Measurements from ENCODE around the gene ANXA2R. TPM values are rescaled to one million over a fixed set of nuclear protein-coding genes. Genes with fewer than 3 reads are reported as not detected.
"Not testable (repeated sequence)": the region's sequence is repeated elsewhere in the genome, so short reads cannot be mapped to it uniquely, and the experiment has no call there.

Gene ANXA2R
- total RNA-seq, 1 donor from 2014 or later = 7.8 TPM

DNA sequence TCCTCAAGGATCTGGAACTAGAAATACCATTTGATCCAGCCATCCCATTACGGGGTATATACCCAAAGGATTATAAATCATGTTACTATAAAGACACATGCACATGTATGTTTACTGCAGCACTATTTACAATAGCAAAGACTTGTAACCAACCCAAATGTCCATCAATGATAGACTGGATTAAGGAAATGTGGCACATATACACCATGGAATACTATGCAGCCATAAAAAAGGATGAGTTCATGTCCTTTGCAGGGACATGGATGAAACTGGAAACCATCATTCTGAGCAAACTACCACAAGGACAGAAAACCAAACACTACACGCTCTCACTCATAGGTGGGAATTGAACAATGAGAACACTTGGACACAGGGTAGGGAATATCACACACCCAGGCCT is 19.9 kb upstream of the ANXA2R start:
- not testable (repeated sequence) for DNase-seq

DNA sequence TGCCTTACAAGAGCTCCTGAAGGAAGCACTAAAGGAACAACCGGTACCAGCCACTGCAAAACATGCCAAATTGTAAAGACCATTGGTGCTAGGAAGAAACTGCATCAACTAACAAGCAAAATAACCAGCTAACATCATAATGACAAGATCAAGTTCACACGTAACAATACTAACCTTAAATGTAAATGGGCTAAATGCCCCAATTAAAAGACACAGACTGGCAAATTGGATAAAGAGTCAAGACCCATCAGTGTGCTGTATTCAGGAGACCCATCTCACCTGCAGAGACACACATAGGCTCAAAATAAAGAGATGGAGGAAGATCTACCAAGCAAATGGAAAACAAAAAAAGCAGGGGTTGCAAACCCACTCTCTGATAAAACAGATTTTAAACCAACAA is 15.0 kb upstream of the ANXA2R start:
- DNase-seq = not testable (repeated sequence)

DNA sequence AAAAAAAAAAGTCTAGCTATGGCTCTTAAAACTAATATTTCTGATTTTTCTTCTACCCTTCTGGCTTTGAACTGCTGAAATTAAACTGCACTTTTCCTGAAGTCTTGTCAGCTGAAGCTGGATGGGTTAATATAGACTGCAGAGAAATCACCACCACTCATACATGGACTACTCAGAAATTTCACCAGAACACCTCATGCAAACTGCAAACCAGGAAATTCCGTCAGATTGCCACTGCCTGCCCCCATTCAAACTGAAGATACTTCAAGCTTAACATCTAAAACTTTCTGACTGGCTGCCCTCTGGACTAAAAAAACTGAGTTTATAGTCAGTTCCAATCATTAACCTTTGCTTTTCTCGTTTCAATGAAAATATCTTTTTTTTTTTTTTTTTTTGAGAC is 11.6 kb upstream of the ANXA2R start:
- DNase-seq = no peak

DNA sequence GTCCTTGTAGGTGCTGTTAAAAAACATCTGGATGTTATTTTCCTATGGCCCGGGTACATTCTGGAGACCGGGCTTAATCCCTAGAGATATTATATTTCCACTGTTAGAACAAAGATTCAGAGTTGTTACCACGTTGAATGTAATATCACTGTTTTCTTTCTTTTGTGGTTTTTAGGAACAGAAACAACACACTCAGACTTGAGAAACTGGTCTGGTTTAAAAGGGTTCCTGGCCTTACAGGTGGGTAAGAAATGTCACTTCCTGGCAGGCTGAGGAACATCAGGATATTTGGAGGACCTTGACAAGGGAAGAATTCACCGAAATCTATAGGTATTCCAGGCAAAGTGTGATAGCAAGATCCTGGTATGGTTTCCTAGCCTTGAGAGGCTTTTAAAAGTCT is 10.3 kb upstream of the ANXA2R start:
- no peak for DNase-seq

DNA sequence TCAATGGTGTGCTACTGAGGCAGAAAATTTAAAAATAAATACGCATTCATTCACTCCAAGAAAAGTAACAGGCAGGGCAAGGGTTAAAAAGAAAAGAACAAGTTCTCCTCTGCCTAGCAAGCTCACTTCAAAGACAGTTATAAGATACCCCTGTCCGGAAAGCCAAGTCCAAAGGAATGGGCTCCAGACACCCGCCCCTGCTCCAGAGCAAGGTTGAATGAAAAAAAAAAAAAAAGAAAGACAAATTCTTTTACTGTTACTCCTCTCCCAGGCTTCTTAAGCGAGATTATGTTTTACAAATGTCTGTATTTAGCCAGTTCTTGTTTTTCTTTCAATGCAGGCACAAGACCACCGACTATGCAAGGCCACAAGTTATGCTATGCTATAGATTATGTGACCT is 9.1 kb upstream of the ANXA2R start:
- no peak for DNase-seq

DNA sequence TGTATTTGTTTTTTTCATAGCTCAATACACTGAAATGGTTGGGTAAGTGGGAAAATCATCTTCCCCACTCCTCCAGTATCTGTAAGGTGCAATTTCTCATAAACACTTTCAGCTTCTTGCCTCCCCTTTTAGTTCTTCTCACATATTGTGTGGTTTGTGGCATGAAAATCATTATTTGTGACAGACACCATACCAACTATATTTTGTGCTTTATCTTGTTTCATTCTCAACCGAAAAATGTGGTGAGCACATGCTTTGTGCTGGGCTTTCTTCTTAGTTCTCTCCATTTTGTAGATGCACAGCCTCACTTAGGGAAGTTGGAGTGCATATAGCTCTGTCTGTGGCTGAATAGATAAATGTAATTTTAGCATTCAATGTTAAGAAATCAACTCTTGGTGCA is 6.4 kb upstream of the ANXA2R start:
- DNase-seq = no peak

DNA sequence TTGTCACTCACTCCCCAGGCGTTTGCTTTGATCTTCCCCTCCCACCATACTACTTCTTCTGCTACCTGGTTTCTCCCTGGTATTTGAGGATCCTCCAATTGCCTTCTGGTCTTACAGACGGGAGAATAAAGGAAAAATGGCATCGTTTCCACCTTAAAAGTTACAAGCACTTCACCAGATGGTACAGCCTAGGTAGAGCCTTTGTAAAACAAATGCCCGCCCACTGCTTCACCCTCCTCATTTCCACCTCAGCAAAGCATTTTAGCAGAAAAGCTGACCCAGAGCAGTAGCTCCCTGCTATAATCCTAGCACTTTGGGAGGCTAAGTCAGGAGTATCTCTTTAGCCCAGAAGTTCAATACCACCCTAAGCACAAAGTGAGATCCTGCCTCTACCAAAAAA is 5.1 kb upstream of the ANXA2R start:
- no peak for DNase-seq

DNA sequence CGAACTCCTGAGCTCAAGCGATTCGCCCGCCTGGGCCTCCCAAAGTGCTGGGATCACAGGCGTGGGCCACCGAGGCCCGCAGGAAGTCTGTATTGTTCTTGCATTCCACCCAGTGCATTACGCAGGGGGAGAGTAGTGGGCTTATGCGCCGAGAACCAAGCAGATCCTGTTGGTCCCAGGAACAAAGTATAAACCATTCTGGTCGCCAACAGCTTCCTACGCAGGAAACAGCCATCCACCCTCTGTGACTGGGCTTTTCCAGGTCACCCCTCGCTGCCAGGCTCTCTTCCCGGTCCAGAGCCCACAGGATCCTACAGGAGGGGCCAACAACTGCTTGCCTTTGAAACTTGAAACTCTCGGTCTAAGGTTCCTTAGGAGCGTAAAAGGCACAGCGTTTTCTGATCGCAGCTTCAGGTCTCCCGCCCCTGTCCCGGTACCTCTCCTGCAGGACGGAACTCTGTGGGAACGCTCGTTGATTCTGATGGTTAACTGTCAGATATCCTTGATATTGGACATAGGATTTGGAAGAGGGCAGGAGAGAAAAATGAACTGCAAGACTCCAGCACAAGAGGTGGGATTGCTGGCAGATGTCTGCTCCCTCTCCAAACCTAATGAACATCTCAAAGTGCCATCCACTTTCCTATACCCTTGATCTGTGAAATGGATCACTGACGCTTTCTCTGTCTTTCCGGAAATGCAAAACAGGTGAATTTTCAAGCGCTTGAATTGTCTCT is 4.2 kb upstream of the ANXA2R start:
- DNase-seq = peak; percentile 85

DNA sequence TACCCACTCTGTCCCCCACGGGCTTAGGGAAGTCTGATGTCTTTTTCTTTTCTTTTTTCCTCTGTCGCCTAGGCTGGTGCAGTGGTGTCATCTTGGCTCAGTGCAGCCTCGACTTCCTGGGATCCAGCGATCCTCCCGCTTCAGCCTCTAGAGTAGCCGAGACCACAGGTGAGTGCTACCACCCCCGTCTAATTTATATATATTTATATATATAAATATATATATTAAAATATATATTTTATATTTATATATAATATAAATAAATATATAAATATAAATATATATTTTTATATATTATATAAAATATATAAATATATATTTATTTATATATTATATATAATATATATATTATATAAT is 3.3 kb upstream of the ANXA2R start:
- DNase-seq = no peak

DNA sequence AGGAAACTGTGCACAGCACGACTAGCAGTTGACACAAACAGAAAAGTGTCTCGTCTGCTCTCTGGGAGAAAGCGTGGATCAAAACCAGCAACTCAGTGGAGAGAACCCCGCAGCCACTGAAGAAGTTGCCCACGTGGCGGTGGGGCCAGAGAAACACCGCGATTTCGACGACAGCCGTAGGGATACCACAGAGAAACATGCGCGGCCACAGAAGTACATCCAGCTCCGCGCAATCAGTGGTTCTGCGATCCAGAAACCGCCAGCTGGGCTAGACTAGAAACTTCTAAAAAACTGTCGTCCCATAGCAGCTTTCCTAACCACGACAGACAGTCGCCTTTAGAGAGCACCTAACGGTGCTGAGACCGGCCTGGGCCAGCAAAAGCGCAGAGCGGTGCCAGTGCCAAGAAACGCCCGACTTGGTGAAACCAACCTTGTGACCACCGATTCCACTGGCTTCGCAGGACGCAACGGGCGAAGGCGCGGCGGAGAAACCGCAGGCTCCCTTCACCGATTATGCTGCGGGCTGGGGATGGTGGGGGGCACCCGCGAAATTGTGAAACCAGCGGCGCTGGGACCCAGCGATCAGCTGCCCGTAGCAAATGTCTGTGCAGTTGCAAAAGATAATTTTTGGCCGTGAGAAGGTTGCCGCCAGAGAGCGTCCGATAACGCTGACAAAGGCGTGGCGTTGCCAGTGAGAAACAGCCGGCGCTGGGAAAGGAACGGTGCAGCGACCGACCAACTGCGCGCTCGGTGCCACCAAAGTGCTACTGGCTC is 2.7 kb upstream of the ANXA2R start:
- peak; percentile 70 for DNase-seq

DNA sequence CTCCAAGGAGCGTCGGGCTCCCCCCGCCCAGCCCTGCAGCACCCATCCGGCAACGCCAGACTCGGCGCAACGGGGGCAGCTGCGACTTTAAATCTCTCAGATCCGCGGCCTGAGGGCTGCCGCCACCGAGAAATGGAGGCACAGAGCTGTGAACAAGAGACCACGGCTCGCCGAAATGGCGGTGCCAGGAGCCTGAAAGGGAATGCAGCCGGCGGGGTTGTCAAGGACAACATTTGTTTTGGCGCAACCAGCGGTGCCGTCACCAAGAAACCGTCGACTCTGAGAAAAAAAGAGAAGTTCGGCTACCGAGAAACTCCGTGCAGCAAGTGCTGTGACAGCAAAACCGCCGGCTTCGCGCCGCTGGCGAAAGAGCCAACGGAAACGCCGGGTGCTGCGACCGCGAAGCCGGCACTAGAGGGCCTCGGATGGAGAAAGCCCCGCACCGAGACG is 2.1 kb upstream of the ANXA2R start:
- peak; percentile 78 for DNase-seq

DNA sequence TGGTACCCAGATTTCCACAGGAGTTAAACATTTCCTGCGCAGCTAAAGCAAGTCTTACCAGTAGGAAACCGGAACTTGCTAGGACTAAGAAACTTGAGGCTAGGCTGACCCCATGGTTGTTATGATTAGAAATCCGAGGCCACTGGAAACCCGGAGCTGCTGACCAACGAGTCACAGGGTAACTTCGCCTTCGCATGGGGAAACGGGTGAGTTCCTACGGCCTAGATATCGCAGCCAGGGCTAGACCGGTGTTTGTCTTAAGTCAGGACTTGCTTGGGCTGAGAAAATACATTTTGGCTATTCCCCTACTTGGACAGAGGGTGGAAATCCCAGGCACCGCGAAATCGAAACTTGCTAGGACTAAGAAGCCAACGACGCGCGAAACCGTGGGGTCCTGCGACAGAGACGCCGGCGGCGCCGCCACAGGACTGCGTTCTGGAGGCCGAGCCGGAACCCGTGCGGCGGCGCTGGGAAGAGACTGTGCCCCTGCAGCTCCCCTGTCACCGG is 1.6 kb upstream of the ANXA2R start:
- peak; percentile 81 for DNase-seq

DNA sequence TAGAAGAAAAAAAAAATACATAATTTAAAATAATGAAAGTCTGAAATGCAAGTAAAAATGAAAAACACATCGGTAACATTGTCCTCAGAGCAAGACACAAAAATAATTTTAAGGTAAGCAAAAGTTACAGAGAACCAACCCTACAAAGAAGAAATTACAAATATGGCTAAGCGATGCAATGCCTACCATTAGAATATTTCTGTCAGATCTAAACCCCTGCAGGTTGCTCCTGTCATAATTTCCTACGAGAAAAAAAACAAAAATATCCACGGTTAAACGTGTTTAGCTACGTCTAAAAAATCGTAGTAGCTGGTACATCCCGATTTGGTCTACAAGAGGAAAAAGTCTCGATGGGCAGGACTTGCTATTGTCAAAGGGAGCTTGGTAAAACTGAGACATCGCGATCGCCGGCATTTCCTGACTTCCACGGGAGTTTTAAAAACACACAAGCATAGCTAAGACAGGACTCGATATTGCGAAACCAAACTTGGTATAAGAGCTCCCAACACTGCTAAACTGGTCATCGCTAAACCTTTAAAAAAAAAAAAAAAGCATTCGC is 1.1 kb upstream of the ANXA2R start:
- DNase-seq = peak; percentile 81

DNA sequence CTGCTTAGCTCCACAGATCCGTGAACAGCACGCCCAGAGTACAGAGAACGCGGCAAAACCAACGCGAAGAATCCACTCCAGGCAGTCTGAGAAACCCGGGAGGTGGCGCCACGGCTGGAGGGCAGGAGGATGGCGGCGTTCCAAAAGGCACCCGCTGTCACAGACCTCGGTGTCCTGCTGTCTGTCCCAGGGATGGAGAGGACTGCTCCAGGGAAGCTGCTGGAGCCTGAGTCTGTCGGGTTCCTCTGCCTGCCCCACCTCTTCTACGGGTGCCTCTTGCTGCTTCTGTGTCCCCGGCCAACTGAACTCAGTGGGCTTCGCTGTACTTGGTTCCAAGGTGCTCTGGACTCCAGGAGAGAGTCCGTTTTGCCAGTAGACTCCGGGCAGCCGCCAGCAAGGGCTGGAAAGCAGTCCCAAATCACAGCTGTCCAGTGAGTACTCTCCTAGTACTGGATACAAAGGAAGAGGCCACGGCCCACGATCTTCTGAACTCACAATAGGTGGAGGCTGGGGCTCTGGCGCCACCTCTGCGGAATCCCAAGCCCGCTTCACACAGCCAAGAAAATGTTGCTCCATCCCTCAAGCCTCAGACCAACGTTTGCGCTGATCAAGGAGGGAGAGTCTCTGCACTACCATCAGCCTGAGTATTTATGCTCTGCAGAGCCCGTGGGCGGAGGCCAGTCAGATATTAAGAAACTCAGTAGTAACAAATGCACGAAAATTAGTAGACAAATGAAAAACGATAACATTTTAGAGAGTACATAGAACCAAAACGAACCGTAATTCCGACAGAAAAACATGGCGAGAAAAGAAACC is 440 bp downstream of the ANXA2R start:
- DNase-seq = peak; percentile 87

DNA sequence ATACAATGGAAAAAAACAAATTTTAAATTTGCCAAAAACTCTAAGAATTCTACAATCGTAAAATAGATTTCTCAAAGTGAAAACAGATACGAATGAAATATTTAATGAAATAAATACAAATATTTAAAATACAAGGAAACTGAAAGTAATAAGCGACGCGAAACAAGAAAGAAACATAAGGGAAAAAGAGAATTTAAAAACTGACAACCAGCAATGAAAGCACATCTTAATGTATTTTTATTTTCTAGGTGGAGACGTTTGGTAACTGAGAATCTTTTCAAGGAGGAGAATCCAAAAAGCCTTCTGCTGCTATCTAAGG is 1.0 kb downstream of the ANXA2R start:
- no peak for DNase-seq

DNA sequence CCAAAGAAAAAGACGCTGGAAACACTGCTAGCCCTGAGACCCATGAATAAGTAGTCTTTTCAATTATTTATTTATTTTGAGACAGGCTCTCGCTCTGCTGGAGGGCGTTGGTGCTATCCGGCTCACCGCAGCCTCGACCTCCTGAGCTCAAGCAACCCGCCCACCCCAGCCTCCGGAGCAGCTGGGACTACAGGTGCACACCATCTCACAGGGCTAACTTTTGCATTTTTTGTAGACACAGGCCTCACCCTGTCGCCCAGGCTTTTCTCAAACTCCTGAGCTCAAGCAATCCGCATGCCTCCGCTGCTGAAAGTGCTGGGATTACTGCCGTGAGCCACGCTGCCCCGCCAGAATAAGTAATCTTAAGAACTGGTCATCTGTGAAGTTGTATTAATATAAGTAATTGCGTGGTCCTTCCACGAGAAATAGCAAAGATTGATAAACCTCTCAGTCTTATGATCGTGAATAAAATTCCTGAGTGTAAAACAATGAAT is 1.6 kb downstream of the ANXA2R start:
- peak; percentile 60 for DNase-seq

DNA sequence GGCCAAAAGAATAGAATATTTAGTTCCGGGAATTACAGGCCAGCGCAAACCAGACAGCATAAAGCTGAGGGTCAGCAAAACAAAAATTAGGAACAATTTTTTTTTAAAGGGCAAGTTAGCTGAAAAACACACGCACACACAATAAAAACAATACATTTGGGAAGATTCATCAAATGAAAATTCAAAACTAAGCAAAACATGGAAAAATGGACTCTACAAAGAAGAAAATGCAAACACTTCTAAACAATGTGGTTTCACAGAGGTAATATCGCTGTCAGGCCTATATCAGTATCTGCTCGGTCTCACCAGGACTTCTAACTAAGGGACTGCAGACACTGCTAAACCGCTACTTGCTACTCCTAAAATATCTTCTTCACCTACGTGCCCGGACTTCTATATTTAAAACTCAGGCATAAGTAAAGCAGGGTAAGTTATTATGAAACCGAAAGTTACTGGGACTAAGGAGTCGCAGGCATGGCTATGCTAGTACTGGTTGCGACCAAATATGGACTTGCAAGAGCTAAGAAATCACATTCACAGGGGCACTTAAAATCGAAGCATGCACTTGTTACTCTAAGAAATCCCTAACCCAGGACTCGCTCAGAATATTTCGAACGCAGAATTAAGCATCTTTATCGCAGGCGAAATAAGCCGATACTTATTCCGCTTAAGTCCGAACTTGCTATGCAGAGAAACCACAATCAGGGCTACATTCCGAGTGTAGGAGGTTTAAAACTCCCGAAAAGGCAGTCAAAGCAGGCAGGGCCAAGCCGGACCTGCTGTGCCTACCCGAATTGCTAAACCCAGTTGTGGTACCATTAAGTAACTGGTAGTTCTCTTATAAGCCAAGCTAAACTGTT is 2.3 kb downstream of the ANXA2R start:
- peak; percentile 79 for DNase-seq

DNA sequence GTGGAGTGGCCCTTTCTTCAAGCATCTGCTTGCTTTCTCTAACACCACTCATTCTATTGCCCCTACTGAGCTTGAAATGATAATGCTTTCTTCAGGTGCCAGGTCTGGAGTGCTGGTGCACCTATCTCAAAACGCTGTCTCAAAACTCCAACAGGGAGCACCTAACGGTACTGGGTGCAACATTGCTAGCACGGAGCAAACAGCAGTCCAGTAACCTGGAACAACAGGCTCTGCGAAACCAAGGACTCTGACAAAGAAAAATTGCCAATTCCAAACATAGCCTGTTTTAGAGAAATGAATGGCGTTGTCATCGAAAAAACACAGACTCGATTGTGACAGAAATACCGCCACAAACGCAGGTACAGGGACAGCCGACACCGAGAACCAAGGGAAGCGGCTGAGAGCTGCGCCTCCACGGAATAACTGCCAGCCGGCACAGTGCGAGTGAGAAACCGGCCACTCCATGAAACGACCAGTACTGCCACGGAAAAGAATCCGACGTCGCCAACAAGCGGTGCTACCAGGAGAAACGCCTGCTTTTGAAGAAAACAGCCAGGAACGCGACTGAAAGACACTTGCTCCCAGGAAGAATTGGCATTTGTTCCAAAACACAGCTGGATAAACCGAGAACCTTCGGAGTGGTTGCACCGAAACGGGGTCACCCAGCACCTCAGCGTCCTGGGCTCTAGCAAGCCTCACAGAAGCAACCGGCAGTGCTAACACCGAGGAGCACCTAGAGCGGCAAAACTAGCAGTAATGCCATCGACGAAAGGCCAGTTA is 3.1 kb downstream of the ANXA2R start:
- peak; percentile 68 for DNase-seq

DNA sequence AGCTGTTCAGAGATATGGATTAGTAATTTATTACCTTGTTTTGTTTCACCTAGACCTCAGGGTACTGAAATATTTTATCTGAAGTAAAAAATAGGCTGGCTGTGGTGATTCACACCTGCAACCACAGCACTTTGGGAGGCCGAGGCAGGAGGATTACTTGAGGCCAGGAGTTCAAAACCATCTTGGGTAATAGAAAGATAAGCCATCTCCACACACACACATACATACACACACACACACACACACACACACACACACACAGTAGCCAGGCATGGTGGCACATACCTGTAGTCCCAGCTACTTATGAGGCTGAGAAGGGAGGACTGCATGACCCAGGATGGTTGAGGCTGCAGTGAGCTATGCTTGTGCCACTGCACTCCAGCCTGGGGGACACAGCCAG is 3.7 kb downstream of the ANXA2R start:
- no peak for DNase-seq

DNA sequence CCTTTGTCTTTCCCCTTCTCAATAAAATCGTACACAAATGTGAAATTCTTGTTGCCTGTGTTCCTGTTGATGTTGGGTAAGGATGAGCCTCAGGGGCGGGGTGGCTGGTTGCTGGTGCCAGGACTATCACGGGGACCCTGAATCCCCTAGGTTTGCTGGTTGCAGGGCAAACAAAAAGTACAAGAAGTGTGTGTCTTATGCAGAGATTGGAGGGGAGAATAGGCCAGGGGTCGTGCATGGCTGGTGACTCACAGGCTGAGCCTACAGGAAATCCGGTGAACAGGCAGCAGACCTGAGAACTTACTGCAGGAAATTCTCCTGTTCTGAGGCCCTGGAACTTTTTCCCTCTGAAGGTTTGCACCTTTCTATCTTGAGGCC is 5.5 kb downstream of the ANXA2R start:
- peak; percentile 87 for DNase-seq
